ENCODE data around the gene RIN1. TPM values are rescaled to one million over a fixed set of nuclear protein-coding genes. Genes with fewer than 3 reads are reported as not detected.

Gene RIN1
- total RNA-seq, 2 experiments from 2014 or later = 1.5 to 1.6 TPM

- Mint-ChIP-seq H3K27me3 (no peaks in the 10 kb centered on the region), H3K4me1 (peaks cover 9% of the 10 kb centered on the region), H3K9me3 (ENCODE audit: low read depth) (no peaks in the 10 kb centered on the region), H3K27ac (no peak overlapping the region), H3K36me3 (ENCODE audit: low read depth) (peaks cover 21% of the 10 kb centered on the region), H3K4me3 (no peak overlapping the region)
- DNase-seq (no peak), ATAC-seq (no peak)
- intact Hi-C loops (cut with DNase I, micrococcal nuclease) = no loop called here
- CTCF ChIA-PET = interaction anchor here (0.9 to 3.0 kb wide), 4 partner anchors 11 to 72 kb away, joined by 3 to 19 read pairs (median 6); no protein-coding TSS in a partner anchor
- POLR2A ChIA-PET = interaction anchor here (0.6 kb wide), 1 partner anchor 440 kb away, joined by 3 read pairs; no protein-coding TSS in a partner anchor
These were observed 30.7 kb upstream of the RIN1 start for GRCh38 chr11:66366844-66367477.

GRCh38 chr11:66365711-66366619, 29.7 kb upstream of the RIN1 start:
- Mint-ChIP-seq H3K4me1 (peaks cover 9% of the 10 kb centered on the region), H3K27me3 (no peaks in the 10 kb centered on the region), H3K36me3 (ENCODE audit: low read depth) (peaks cover 24% of the 10 kb centered on the region), H3K9me3 (ENCODE audit: low read depth) (no peaks in the 10 kb centered on the region), H3K4me3 (no peak overlapping the region), H3K27ac (no peak overlapping the region)
- intact Hi-C loops (cut with DNase I, micrococcal nuclease) = no loop called here
- POLR2A ChIA-PET = interaction anchor here (0.5 kb wide), 1 partner anchor 294 kb away, joined by 7 read pairs; no protein-coding TSS in a partner anchor
- CTCF ChIA-PET = interaction anchor here (0.8 to 3.2 kb wide), 6 partner anchors 12 to 145 kb away, joined by 3 to 20 read pairs (median 6); partner anchors contain the start of genes B4GAT1 and BBS1
- DNase-seq = no peak
- ATAC-seq = no peak

- ATAC-seq = no peak
- POLR2A ChIA-PET = no interaction called here
These were observed 28.9 kb upstream of the RIN1 start for GRCh38 chr11:66365166-66365565.

GRCh38 chr11:66363805-66364535, 27.7 kb upstream of the RIN1 start:
- ATAC-seq (peak; percentile 82), DNase-seq (peak; percentile 88)
- intact Hi-C loops (cut with DNase I, micrococcal nuclease) = no loop called here
- Mint-ChIP-seq H3K27ac (no peak overlapping the region), H3K9me3 (ENCODE audit: low read depth) (no peaks in the 10 kb centered on the region), H3K4me3 (no peak overlapping the region), H3K36me3 (ENCODE audit: low read depth) (peaks cover 26% of the 10 kb centered on the region), H3K4me1 (no peaks in the 10 kb centered on the region), H3K27me3 (no peaks in the 10 kb centered on the region)
- ChIA-PET CTCF (interaction anchor here (0.6 to 3.2 kb wide), 12 partner anchors 8 to 478 kb away, joined by 3 to 20 read pairs (median 3); partner anchors contain the start of genes B4GAT1, BRMS1 and MRPL11), POLR2A (interaction anchor here (0.6 to 0.7 kb wide), 2 partner anchors 93 to 1910 kb away, joined by 3 to 8 read pairs; no protein-coding TSS in a partner anchor)

More at GRCh38 chr11:66365166-66365565, 28.9 kb upstream of the RIN1 start:
- Mint-ChIP-seq H3K4me1 (peaks cover 4% of the 10 kb centered on the region), H3K27ac (no peak overlapping the region), H3K27me3 (no peaks in the 10 kb centered on the region), H3K36me3 (ENCODE audit: low read depth) (peaks cover 26% of the 10 kb centered on the region), H3K9me3 (ENCODE audit: low read depth) (no peaks in the 10 kb centered on the region), H3K4me3 (no peak overlapping the region)
- no peak for DNase-seq
- intact Hi-C loops (cut with DNase I, micrococcal nuclease) = no loop called here
- CTCF ChIA-PET = interaction anchor here (2.9 to 3.2 kb wide), 3 partner anchors 16 to 24 kb away, joined by 10 to 20 read pairs (median 19); partner anchors contain the start of gene B4GAT1

GRCh38 chr11:66363187-66363601, 27.0 kb upstream of the RIN1 start:
- intact Hi-C loops (cut with DNase I, micrococcal nuclease) = no loop called here
- ChIA-PET POLR2A (interaction anchor here (0.7 kb wide), 1 partner anchor 1911 kb away, joined by 8 read pairs; no protein-coding TSS in a partner anchor), CTCF (interaction anchor here (0.6 to 3.2 kb wide), 13 partner anchors 8 to 479 kb away, joined by 3 to 20 read pairs (median 3); partner anchors contain the start of genes B4GAT1, BRMS1 and MRPL11)
- Mint-ChIP-seq H3K4me3 (no peak overlapping the region), H3K4me1 (no peaks in the 10 kb centered on the region), H3K36me3 (ENCODE audit: low read depth) (peaks cover 23% of the 10 kb centered on the region), H3K27ac (no peak overlapping the region), H3K27me3 (no peaks in the 10 kb centered on the region), H3K9me3 (ENCODE audit: low read depth) (no peaks in the 10 kb centered on the region)
- ATAC-seq = no peak
- no peak for DNase-seq

- no peaks in the 10 kb centered on the region for H3K9me3 Mint-ChIP-seq (ENCODE audit: low read depth)
- H3K36me3 Mint-ChIP-seq (ENCODE audit: low read depth) = peaks cover 21% of the 10 kb centered on the region
- DNase-seq = no peak
- no peaks in the 10 kb centered on the region for H3K27me3 Mint-ChIP-seq
- ATAC-seq = no peak
- intact Hi-C loops (cut with DNase I, micrococcal nuclease) = no loop called here
- no peaks in the 10 kb centered on the region for H3K4me1 Mint-ChIP-seq
- CTCF ChIA-PET = interaction anchor here (0.7 to 3.2 kb wide), 8 partner anchors 10 to 76 kb away, joined by 3 to 20 read pairs (median 6); partner anchors contain the start of genes B4GAT1 and MRPL11
- POLR2A ChIA-PET = interaction anchor here (0.7 kb wide), 1 partner anchor 16 kb away, joined by 3 read pairs; no protein-coding TSS in a partner anchor
- H3K27ac Mint-ChIP-seq = no peak overlapping the region
- H3K4me3 Mint-ChIP-seq = no peak overlapping the region
These were observed 26.4 kb upstream of the RIN1 start for GRCh38 chr11:66362481-66363147.

GRCh38 chr11:66361502-66361941, 25.3 kb upstream of the RIN1 start:
- ATAC-seq (no peak), DNase-seq (no peak)
- H3K4me3 Mint-ChIP-seq = no peak overlapping the region
- H3K27ac Mint-ChIP-seq = no peak overlapping the region
- H3K36me3 Mint-ChIP-seq (ENCODE audit: low read depth) = peaks cover 21% of the 10 kb centered on the region
- intact Hi-C loops (cut with DNase I, micrococcal nuclease) = no loop called here
- ChIA-PET POLR2A (no interaction called here), CTCF (interaction anchor here (0.5 to 1.0 kb wide), 4 partner anchors 13 to 319 kb away, joined by 3 to 5 read pairs (median 3); no protein-coding TSS in a partner anchor)
- no peaks in the 10 kb centered on the region for H3K9me3 Mint-ChIP-seq (ENCODE audit: low read depth)
- no peaks in the 10 kb centered on the region for H3K27me3 Mint-ChIP-seq
- H3K4me1 Mint-ChIP-seq = no peaks in the 10 kb centered on the region

- ATAC-seq (no peak), DNase-seq (no peak)
- CTCF ChIA-PET = no interaction called here
- no peak overlapping the region for H3K27ac Mint-ChIP-seq
- no peak overlapping the region for H3K4me3 Mint-ChIP-seq
- H3K9me3 Mint-ChIP-seq (ENCODE audit: low read depth) = no peaks in the 10 kb centered on the region
- POLR2A ChIA-PET = no interaction called here
- H3K4me1 Mint-ChIP-seq = no peaks in the 10 kb centered on the region
- intact Hi-C loops (cut with DNase I, micrococcal nuclease) = no loop called here
- no peaks in the 10 kb centered on the region for H3K27me3 Mint-ChIP-seq
- H3K36me3 Mint-ChIP-seq (ENCODE audit: low read depth) = peaks cover 19% of the 10 kb centered on the region
These were observed 24.3 kb upstream of the RIN1 start for GRCh38 chr11:66360406-66361073.

GRCh38 chr11:66359662-66360087, 23.4 kb upstream of the RIN1 start:
- DNase-seq (no peak), ATAC-seq (no peak)
- Mint-ChIP-seq H3K4me1 (no peaks in the 10 kb centered on the region), H3K36me3 (ENCODE audit: low read depth) (peaks cover 17% of the 10 kb centered on the region), H3K27me3 (no peaks in the 10 kb centered on the region), H3K27ac (no peak overlapping the region), H3K9me3 (ENCODE audit: low read depth) (no peaks in the 10 kb centered on the region), H3K4me3 (no peak overlapping the region)
- CTCF ChIA-PET = no interaction called here
- intact Hi-C loops (cut with DNase I, micrococcal nuclease) = no loop called here
- POLR2A ChIA-PET = no interaction called here
